ENCODE results near the gene XYLT1.

The XYLT1 gene

DNA sequence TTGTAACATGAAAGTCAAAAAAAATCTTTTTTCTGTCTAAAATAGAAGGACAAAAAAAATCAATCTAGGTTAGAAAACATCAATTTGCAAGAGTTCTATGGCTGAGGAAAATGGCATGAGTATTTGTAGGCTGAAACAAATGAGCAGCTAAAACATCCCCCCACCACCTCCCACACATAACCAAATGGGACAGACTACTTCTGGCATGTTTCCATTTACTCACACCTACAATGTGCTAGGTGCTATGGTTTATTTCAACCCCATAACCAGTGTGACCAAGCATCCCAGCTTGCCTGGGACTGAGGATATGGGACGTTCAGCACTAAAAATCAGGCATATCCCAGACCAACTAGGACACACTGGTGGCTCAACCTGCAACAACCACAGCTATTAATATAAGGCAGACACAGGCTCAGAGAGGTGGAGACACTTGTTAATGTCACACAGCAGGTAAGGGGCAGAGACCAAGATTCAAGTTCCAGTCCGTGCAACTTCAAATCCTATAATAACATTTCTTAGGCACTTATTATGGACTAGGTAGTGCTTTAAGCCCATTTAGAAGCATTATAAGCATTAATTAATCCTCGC lies 96.0 kb downstream of the XYLT1 start:
- DNase-seq (ENCODE audit: low spot score) = no peak

DNA sequence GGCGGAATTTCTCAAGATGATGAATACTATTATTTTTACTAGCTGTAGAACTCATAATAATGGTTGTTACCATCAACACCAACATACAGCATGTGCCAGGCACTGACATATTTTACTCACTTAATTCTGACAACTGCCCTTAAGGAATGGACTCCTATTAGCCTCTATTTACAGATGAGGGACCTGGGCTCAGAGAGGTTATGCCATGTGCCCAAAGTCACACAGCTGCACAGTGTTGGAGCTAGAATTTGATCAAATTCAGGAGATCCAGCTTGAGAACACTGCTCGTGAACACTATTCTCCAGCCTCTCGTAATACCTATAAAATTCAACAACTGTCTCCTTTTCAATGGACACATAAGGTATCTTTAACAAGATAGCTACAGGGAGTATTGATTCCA lies 97.2 kb downstream of the XYLT1 start:
- DNase-seq (ENCODE audit: low spot score) = no peak

GRCh38 chr16:17372386-17372785 lies 98.4 kb downstream of the XYLT1 start:
- no peak for DNase-seq (ENCODE audit: low spot score)

GRCh38 chr16:17371299-17371698 lies 99.5 kb downstream of the XYLT1 start:
- no peak for DNase-seq (ENCODE audit: low spot score)

GRCh38 chr16:17370731-17371285 lies 100.0 kb downstream of the XYLT1 start:
- DNase-seq (ENCODE audit: low spot score) = no peak

GRCh38 chr16:17370223-17370707 lies 100.5 kb downstream of the XYLT1 start:
- no peak for DNase-seq (ENCODE audit: low spot score)

- DNase-seq (ENCODE audit: low spot score) = peak; percentile 90
These were observed 101.1 kb downstream of the XYLT1 start for GRCh38 chr16:17369421-17370222.

- no peak for DNase-seq (ENCODE audit: low spot score)
These were observed 101.8 kb downstream of the XYLT1 start for GRCh38 chr16:17368951-17369350.

DNA sequence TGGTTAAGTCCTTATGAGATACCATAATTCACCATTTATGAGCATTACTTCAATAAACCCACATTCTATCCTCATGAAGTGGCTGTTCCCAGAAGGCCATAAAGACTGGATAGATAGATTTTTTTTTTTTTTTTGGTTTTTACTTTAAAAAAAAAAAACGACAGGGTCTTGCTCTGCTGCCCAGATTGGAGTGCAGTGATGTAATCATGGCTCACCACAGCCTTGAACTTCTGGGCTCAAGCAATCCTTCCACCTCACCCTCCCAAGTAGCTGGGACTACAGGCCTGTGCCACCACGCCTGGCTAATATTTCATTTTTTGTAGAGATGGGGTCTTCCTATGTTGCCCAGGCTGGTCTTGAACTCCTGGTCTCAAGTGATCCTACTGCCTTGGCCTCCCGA lies 102.3 kb downstream of the XYLT1 start:
- DNase-seq (ENCODE audit: low spot score) = no peak

DNA sequence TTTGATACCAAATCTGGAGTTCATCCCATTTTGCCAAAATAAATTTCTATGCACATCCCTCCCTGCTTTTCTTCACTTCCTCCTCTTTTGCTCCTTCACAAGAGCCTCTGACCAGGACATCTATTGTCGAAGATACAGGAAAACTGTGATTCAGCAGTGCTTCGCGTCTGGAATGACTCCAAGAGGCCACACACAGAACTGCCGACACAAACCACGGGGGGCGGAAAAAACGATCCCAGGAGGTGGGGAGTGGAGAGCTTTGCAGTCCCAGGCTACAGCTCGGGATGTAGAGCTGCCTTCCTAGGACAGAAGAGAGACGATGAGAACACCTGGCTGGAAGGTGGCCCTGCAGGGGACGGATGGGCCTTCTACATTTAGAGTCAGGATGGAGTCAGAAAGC lies 102.8 kb downstream of the XYLT1 start:
- no peak for DNase-seq (ENCODE audit: low spot score)

DNA sequence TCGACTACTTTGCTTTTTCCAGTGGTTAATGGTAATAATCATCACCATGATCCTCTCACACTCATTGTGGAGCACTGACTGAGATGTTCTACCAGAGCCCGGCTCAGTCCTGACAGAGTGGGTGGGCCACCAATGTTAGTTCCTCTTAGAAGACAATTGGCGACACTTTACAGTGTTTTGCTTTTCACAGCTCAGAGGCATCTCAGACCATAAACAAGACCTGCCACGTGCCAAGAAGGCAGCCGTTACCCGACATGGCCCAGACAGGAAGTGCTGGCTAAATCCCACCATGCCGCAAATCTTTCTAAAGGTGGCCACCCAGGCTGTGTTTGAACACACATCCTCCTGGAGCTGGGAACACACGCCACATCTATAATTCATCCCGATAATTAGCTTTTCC lies 103.7 kb downstream of the XYLT1 start:
- no peak for DNase-seq (ENCODE audit: low spot score)

- no peak for DNase-seq (ENCODE audit: low spot score)
These were observed 104.3 kb downstream of the XYLT1 start for GRCh38 chr16:17366299-17366961.

GRCh38 chr16:17365591-17366298 lies 105.0 kb downstream of the XYLT1 start:
- no peak for DNase-seq (ENCODE audit: low spot score)

- no peak for DNase-seq (ENCODE audit: low spot score)
These were observed 105.6 kb downstream of the XYLT1 start for GRCh38 chr16:17365211-17365541.

GRCh38 chr16:17364319-17365210 lies 106.2 kb downstream of the XYLT1 start:
- no peak for DNase-seq (ENCODE audit: low spot score)

DNA sequence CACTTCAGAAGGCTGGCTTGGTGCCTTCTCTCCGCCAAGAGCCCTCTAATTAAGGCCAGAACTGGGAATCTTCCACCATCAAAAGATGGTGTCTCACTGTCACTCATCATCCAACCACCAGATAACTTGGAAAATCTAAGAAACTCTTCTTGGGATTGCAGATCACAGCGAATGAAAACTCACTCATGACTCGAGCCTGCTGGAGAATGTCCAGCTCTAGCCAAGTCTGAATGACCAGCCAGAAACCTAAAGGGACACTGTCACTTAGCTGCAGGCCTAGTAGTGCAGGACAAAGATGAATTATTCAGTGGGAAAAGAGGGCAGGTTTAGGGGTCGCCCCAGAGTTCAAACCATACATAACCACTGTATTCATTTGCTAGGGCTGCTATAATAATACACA lies 107.8 kb downstream of the XYLT1 start:
- no peak for DNase-seq (ENCODE audit: low spot score)

DNA sequence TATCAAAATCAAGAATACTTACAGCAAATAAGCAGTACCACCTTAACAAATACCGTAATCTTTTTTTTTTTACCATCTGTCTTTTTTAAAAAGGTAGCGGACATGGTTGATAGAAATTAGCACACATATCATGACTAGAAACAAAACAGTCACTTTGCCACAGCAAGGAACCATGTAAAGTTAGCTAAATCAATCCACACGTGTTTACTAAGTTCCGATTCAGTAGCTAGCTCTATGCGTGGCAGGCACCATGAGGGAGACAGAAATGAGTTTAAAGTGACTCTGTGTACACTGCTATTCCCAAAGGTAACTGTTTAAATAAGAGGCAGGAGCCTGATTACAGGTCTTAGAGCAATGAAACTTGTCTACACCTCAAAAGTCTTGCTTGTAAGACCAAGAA lies 108.6 kb downstream of the XYLT1 start:
- DNase-seq (ENCODE audit: low spot score) = no peak

- DNase-seq (ENCODE audit: low spot score) = no peak
These were observed 110.1 kb downstream of the XYLT1 start for GRCh38 chr16:17360693-17361122.

DNA sequence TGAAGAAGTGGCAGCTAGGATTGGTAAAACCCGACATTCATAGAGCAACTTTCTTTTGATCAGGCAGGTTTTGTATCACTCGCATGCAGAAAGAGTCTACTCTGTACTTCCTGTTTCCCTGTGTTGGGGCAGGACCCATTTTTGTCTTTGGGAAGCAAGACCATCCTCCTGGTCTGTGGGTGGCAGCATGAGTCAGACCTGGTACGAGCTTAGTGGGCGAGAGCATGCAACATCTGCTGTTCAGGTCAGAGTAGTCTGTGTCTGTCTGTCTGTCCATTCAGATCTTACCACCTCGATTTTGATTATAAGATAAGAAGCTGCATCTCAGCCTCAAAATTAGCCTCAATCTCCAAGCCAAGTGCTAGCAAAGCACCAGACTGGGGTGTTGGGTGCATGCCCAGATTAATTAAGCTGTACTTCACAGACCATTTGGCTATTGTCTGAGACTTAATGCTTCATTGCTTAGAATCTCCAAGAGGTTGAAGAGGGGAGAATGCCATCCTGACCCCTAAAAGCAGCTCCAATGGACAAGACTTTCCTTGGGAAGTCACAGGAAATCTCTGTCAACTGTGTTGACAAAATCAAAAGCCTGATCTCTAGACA lies 110.9 kb downstream of the XYLT1 start:
- DNase-seq (ENCODE audit: low spot score) = no peak

- DNase-seq (ENCODE audit: low spot score) = no peak
These were observed 111.9 kb downstream of the XYLT1 start for GRCh38 chr16:17358846-17359245.

GRCh38 chr16:17358355-17358754 lies 112.4 kb downstream of the XYLT1 start:
- DNase-seq (ENCODE audit: low spot score) = no peak

Measured in kidney capillary endothelial cell (primary cell).